ENCODE measurements around the gene PARD3B.

DNA sequence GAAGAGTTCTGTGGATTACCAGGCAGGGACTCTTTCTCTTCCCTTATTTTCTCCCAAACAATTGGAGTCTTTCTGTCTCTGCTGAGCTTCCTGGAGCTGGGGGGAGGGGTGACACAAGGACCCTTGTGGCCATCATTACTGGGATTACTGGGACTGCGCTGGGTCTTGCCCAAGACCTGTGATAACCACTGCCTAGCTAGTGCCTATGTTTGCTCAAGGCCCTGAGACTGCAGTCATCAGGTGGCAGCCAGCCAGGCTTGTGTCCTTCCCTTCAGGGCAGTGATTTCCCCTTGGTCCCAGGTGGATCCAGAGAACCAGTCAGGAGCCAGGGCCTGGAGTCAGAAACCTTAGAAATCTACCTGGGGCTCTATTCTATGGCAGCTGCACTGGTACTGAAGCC, 355.6 kb downstream of the PARD3B start:
- TF ChIP-seq EZH2 (IDR thresholded peaks at IDR 0.05; ENCODE audit: low read depth, unreplicated experiment), result no peak
- TF ChIP-seq, protein P1, sequence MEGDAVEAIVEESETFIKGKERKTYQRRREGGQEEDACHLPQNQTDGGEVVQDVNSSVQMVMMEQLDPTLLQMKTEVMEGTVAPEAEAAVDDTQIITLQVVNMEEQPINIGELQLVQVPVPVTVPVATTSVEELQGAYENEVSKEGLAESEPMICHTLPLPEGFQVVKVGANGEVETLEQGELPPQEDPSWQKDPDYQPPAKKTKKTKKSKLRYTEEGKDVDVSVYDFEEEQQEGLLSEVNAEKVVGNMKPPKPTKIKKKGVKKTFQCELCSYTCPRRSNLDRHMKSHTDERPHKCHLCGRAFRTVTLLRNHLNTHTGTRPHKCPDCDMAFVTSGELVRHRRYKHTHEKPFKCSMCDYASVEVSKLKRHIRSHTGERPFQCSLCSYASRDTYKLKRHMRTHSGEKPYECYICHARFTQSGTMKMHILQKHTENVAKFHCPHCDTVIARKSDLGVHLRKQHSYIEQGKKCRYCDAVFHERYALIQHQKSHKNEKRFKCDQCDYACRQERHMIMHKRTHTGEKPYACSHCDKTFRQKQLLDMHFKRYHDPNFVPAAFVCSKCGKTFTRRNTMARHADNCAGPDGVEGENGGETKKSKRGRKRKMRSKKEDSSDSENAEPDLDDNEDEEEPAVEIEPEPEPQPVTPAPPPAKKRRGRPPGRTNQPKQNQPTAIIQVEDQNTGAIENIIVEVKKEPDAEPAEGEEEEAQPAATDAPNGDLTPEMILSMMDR (conservative IDR thresholded peaks at IDR 0.05; ENCODE audit: low read depth in 2 of 2), result no peak
- TF ChIP-seq NANOG (IDR thresholded peaks at IDR 0.05; ENCODE audit: borderline replicate concordance), result no peak
- no peak for TF ChIP-seq EZH2phosphoT487 (IDR thresholded peaks at IDR 0.05; ENCODE audit: unreplicated experiment)
- TF ChIP-seq POLR2AphosphoS5 (IDR thresholded peaks at IDR 0.05; ENCODE audit: low read depth), result no peak
- no peak for TF ChIP-seq ZNF331 (CRISPR knock-in tag; IDR thresholded peaks at IDR 0.05; ENCODE audit: low read depth)
- TF ChIP-seq CREB1 (CRISPR knock-in tag; IDR thresholded peaks at IDR 0.05; ENCODE audit: low read depth), result no peak
- no peak for TF ChIP-seq REST (IDR thresholded peaks at IDR 0.05; ENCODE audit: unreplicated experiment)
